Measurements from ENCODE around the gene ATXN1.
A peak's percentile ranks its signal among the peaks of the same experiment; 100 is the strongest.

ATXN1 gene

DNA sequence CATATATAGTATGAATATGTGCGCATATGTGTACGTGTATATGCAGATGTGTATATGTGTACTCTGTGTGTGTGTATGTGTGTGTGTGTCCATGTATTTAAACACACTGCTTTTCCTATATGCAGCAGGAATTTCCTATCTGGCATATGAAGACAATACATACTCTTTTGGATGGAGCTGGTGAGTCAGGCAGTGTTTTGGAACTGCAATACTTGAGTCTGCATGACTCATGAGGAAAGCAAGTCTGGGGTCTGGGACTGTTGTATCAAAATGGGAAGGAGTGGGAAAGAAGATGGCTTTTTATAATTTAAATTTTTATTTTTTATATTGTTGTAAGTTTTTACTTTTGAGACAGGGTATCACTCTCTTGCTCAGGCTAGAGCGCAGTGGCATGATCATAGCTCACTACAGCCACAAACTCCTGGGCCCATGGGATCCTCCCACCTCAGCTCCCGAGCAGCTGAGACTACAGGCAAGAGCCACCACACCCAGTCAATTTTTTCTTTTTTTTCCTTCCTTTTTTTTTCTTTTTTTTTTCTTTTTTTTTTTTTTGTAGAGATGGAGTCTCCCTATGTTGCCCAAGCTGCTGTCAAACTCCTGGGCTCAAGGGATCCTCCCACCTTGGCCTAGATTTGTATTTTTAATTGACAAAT, 72.2 kb downstream of the ATXN1 start:
- Histone ChIP-seq H3K27ac (ENCODE audit: low read depth, low read length) (no peak overlapping the region), H3K4me1 (ENCODE audit: control insufficient read depth, insufficient read depth, low read length) (peaks cover 4% of the 10 kb centered on the region), H3K9ac (ENCODE audit: low read length) (no peak overlapping the region), H3K4me3 (ENCODE audit: low read length) (no peak overlapping the region), H3K27me3 (ENCODE audit: control insufficient read depth, insufficient read depth, low read length) (no peaks in the 10 kb centered on the region), H3K36me3 (ENCODE audit: control insufficient read depth, insufficient read depth, low read length) (no peaks in the 10 kb centered on the region)

GRCh38 chr6:16688436-16688835, 72.8 kb downstream of the ATXN1 start:
- Histone ChIP-seq H3K4me1 (ENCODE audit: control insufficient read depth, insufficient read depth, low read length) (peaks cover 11% of the 10 kb centered on the region), H3K36me3 (ENCODE audit: control insufficient read depth, insufficient read depth, low read length) (no peaks in the 10 kb centered on the region), H3K27me3 (ENCODE audit: control insufficient read depth, insufficient read depth, low read length) (no peaks in the 10 kb centered on the region), H3K4me3 (ENCODE audit: low read length) (no peak overlapping the region), H3K27ac (ENCODE audit: low read depth, low read length) (no peak overlapping the region), H3K9ac (ENCODE audit: low read length) (no peak overlapping the region)

- Histone ChIP-seq H3K36me3 (ENCODE audit: control insufficient read depth, insufficient read depth, low read length) (no peaks in the 10 kb centered on the region), H3K27me3 (ENCODE audit: control insufficient read depth, insufficient read depth, low read length) (no peaks in the 10 kb centered on the region), H3K4me3 (ENCODE audit: low read length) (no peak overlapping the region), H3K4me1 (ENCODE audit: control insufficient read depth, insufficient read depth, low read length) (peaks cover 15% of the 10 kb centered on the region), H3K27ac (ENCODE audit: low read depth, low read length) (no peak overlapping the region), H3K9ac (ENCODE audit: low read length) (no peak overlapping the region)
These were observed 74.2 kb downstream of the ATXN1 start for GRCh38 chr6:16687045-16687444.

DNA sequence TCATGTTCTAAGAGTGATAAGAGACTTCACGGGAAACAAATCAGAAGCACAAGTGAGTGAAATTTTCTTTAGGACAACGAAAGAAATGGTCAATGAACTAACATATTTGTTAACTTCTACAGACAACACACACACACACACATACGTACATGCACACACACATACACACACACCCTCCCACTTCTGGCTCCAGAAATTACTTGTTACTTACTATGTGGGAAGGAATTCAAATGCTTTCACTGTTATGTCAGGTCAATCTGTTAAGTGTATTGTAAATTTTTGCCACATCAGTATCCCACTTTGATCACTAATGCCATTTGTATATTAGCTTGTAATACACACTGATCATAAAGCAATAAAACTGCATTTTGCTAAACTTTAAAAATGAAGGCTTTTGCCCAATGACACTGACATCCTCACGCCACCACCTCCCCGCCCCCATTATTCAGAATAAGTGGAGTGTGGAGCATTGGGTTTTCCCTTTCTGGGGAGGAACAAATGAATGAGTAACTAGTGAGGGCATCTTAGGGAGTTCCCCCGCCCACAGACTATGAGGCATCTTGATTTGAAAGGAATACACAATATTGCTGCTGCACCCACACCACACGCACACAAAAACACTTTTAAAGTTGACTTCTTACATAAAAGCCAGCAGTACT, 76.2 kb downstream of the ATXN1 start:
- H3K9ac ChIP-seq (ENCODE audit: low read length), result no peak overlapping the region
- H3K36me3 ChIP-seq (ENCODE audit: control insufficient read depth, insufficient read depth, low read length), result no peaks in the 10 kb centered on the region
- H3K4me3 ChIP-seq (ENCODE audit: low read length), result no peak overlapping the region
- no peak overlapping the region for H3K27ac ChIP-seq (ENCODE audit: low read depth, low read length)
- H3K27me3 ChIP-seq (ENCODE audit: control insufficient read depth, insufficient read depth, low read length), result no peaks in the 10 kb centered on the region
- peaks cover 15% of the 10 kb centered on the region for H3K4me1 ChIP-seq (ENCODE audit: control insufficient read depth, insufficient read depth, low read length)

DNA sequence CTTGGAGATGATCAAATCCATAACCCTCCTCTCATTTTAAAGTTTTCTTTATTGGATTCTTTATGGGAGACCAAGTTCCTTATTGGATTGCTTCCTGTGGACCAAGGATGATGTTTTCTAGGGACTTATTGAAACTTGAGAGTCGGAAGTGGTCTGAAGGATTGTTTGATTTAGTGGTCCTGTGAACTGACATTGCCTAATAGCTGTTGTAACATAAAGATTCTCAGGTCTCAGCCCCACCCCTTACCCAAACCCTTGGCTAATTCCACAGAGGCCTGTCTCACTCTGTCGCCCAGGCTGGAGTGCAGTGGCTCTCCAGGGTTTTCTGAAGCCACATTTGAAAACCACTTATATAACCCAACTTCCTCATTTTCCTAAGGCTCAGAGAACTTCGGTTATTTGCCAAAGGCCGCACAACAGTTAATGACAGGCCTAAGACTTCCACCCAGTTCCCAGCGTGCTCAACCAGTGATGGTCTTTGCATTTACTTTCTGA, 77.0 kb downstream of the ATXN1 start:
- H3K27me3 ChIP-seq (ENCODE audit: control insufficient read depth, insufficient read depth, low read length), result no peaks in the 10 kb centered on the region
- H3K9ac ChIP-seq (ENCODE audit: low read length), result no peak overlapping the region
- H3K36me3 ChIP-seq (ENCODE audit: control insufficient read depth, insufficient read depth, low read length), result no peaks in the 10 kb centered on the region
- H3K27ac ChIP-seq (ENCODE audit: low read depth, low read length), result peak overlapping the region; percentile 19
- no peak overlapping the region for H3K4me3 ChIP-seq (ENCODE audit: low read length)
- H3K4me1 ChIP-seq (ENCODE audit: control insufficient read depth, insufficient read depth, low read length), result peaks cover 15% of the 10 kb centered on the region

- H3K27me3 ChIP-seq (ENCODE audit: control insufficient read depth, insufficient read depth, low read length), result no peaks in the 10 kb centered on the region
- H3K27ac ChIP-seq (ENCODE audit: low read depth, low read length), result peak overlapping the region; percentile 19
- H3K4me1 ChIP-seq (ENCODE audit: control insufficient read depth, insufficient read depth, low read length), result peaks cover 15% of the 10 kb centered on the region
- H3K36me3 ChIP-seq (ENCODE audit: control insufficient read depth, insufficient read depth, low read length), result no peaks in the 10 kb centered on the region
- H3K4me3 ChIP-seq (ENCODE audit: low read length), result no peak overlapping the region
- H3K9ac ChIP-seq (ENCODE audit: low read length), result no peak overlapping the region
These were observed 77.5 kb downstream of the ATXN1 start for GRCh38 chr6:16683641-16684194.

GRCh38 chr6:16681260-16681873, 79.9 kb downstream of the ATXN1 start:
- H3K27ac ChIP-seq (ENCODE audit: low read depth, low read length), result no peak overlapping the region

DNA sequence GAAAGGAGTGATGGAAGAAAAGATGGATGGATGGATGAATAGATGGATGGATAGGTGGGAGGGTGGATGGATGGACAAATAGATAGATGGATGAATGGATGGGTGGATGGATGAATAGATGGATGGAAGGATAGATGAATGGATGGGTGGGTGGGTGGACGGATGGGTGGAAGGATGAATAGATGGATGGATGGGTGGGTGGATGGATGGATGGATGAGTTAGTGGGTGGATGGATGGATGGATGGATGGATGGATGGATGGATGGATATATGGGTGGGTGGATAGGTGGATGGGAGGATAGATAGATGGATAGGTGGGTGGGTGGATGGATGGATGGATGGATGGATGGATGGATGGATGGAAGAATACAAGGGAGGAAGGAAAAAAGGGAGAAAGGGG, 82.2 kb downstream of the ATXN1 start:
- H3K4me1 ChIP-seq (ENCODE audit: control insufficient read depth, insufficient read depth, low read length), result peaks cover 31% of the 10 kb centered on the region

More at GRCh38 chr6:16681260-16681873, 79.9 kb downstream of the ATXN1 start:
- peaks cover 25% of the 10 kb centered on the region for H3K4me1 ChIP-seq (ENCODE audit: control insufficient read depth, insufficient read depth, low read length)
- no peaks in the 10 kb centered on the region for H3K36me3 ChIP-seq (ENCODE audit: control insufficient read depth, insufficient read depth, low read length)
- H3K27me3 ChIP-seq (ENCODE audit: control insufficient read depth, insufficient read depth, low read length), result no peaks in the 10 kb centered on the region
- H3K9ac ChIP-seq (ENCODE audit: low read length), result no peak overlapping the region
- H3K4me3 ChIP-seq (ENCODE audit: low read length), result no peak overlapping the region

DNA sequence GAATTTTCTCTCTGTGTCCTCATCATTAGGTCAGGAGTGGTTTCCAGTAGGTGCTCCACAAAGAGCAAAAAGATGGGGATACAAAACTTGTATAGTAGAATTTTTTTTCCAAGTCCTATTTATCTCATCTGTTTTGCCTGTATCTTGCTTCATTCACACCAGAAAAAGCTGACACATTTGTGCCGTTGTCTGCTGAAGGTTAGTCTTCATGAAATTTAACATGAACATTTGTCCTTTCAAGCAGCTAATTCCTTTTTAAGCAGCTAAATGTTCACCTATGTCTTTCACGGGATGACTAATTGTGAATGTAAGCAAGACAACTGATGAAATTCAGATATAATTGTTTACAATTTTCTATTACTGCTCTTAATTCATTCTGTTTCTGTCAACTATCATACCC, 83.8 kb downstream of the ATXN1 start:
- peaks cover 20% of the 10 kb centered on the region for H3K4me1 ChIP-seq (ENCODE audit: control insufficient read depth, insufficient read depth, low read length)
- H3K4me3 ChIP-seq (ENCODE audit: low read length), result no peak overlapping the region
- no peaks in the 10 kb centered on the region for H3K36me3 ChIP-seq (ENCODE audit: control insufficient read depth, insufficient read depth, low read length)
- no peaks in the 10 kb centered on the region for H3K27me3 ChIP-seq (ENCODE audit: control insufficient read depth, insufficient read depth, low read length)
- H3K27ac ChIP-seq (ENCODE audit: low read depth, low read length), result peak overlapping the region; percentile 43
- no peak overlapping the region for H3K9ac ChIP-seq (ENCODE audit: low read length)

More for the DNA sequence above, 82.2 kb downstream of the ATXN1 start:
- Histone ChIP-seq H3K4me3 (ENCODE audit: low read length) (no peak overlapping the region), H3K27ac (ENCODE audit: low read depth, low read length) (no peak overlapping the region), H3K9ac (ENCODE audit: low read length) (no peak overlapping the region), H3K36me3 (ENCODE audit: control insufficient read depth, insufficient read depth, low read length) (no peaks in the 10 kb centered on the region), H3K27me3 (ENCODE audit: control insufficient read depth, insufficient read depth, low read length) (no peaks in the 10 kb centered on the region)

DNA sequence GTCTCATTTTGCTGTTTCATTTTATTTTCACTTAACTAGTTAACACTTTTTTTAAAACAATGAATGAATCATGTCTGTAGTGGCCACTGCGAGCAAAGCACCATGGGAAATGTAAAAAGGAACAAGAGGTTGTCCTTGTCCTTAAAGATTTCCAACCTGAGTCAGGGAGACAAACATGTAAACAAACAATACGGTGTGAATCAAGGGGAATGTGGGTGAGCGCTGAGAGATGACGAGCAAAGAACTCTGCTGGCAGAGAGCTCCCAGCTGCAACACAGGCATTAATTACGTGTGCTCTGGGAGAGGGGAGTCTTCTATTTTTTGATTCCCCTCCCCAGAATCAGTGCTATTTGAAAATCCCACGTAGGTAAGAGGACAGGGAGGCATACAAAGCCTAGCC, 84.3 kb downstream of the ATXN1 start:
- Histone ChIP-seq H3K4me3 (ENCODE audit: low read length) (no peak overlapping the region), H3K36me3 (ENCODE audit: control insufficient read depth, insufficient read depth, low read length) (no peaks in the 10 kb centered on the region), H3K4me1 (ENCODE audit: control insufficient read depth, insufficient read depth, low read length) (peaks cover 23% of the 10 kb centered on the region), H3K9ac (ENCODE audit: low read length) (no peak overlapping the region), H3K27me3 (ENCODE audit: control insufficient read depth, insufficient read depth, low read length) (no peaks in the 10 kb centered on the region), H3K27ac (ENCODE audit: low read depth, low read length) (peak overlapping the region; percentile 43)

GRCh38 chr6:16676376-16676775, 84.9 kb downstream of the ATXN1 start:
- Histone ChIP-seq H3K4me1 (ENCODE audit: control insufficient read depth, insufficient read depth, low read length) (peaks cover 23% of the 10 kb centered on the region), H3K27me3 (ENCODE audit: control insufficient read depth, insufficient read depth, low read length) (no peaks in the 10 kb centered on the region), H3K4me3 (ENCODE audit: low read length) (no peak overlapping the region), H3K27ac (ENCODE audit: low read depth, low read length) (no peak overlapping the region), H3K9ac (ENCODE audit: low read length) (no peak overlapping the region), H3K36me3 (ENCODE audit: control insufficient read depth, insufficient read depth, low read length) (no peaks in the 10 kb centered on the region)

GRCh38 chr6:16674801-16675392, 86.4 kb downstream of the ATXN1 start:
- H3K9ac ChIP-seq (ENCODE audit: low read length), result no peak overlapping the region
- H3K27me3 ChIP-seq (ENCODE audit: control insufficient read depth, insufficient read depth, low read length), result no peaks in the 10 kb centered on the region
- no peak overlapping the region for H3K4me3 ChIP-seq (ENCODE audit: low read length)
- H3K36me3 ChIP-seq (ENCODE audit: control insufficient read depth, insufficient read depth, low read length), result no peaks in the 10 kb centered on the region
- peaks cover 31% of the 10 kb centered on the region for H3K4me1 ChIP-seq (ENCODE audit: control insufficient read depth, insufficient read depth, low read length)
- no peak overlapping the region for H3K27ac ChIP-seq (ENCODE audit: low read depth, low read length)
